Upper lobe of left lung (tissue), 6 donors: Measurements from ENCODE around the gene TMEM119. TPM values are rescaled to one million over a fixed set of nuclear protein-coding genes. Genes with fewer than 3 reads are reported as not detected.
"Not testable (repeated sequence)": the region's sequence is repeated elsewhere in the genome, so short reads cannot be mapped to it uniquely, and the experiment has no call there.

Experiments
- ATAC-seq, 2 donors: fragments of 200-7000 bp; cut with Tn5 transposase; one replicate each; pipeline ENCODE4 v1.9.1; 2022; ENCODE audit warnings: mild to moderate bottlenecking in 2 of 2, moderate library complexity in 2 of 2; ENCODE audit not compliant: low FRiP score in 2 of 2
- DNase-seq, 2 donors: peaks; one replicate each; pipeline ENCODE4 v3.0.0-alpha.2; 2019 to 2020
- H3K27ac ChIP-seq, 4 donors: fragments of 200-600 bp; sonication (generic); one replicate each; pipeline ENCODE4 v1.5.1; 2016 to 2019
- H3K27me3 ChIP-seq, 4 donors: fragments of 200-600 bp; sonication (generic); one replicate each; pipeline ENCODE4 v1.5.1; 2017 to 2019
- H3K36me3 ChIP-seq, 4 donors: fragments of 200-600 bp; sonication (generic); one replicate each; pipeline ENCODE4 v1.5.1; 2016 to 2019
- H3K4me1 ChIP-seq, 4 donors: fragments of 200-600 bp; sonication (generic); one replicate each; pipeline ENCODE4 v1.5.1; 2018 to 2019
- H3K4me3 ChIP-seq, 4 donors: fragments of 200-600 bp; sonication (generic); one replicate each; pipeline ENCODE4 v1.5.1; 2017 to 2019; ENCODE audit warnings: mild to moderate bottlenecking in 2 of 4, moderate library complexity in 1 of 4
- H3K9me3 ChIP-seq, 4 donors: fragments of 200-600 bp; sonication (generic); one replicate each; pipeline ENCODE4 v1.5.1; 2018 to 2019
- CTCF ChIP-seq, 6 experiments: fragments of 450-650 bp in 4 of 6; fragments of 200-600 bp in 2 of 6; sonication (generic) in 2 of 6; IDR thresholded peaks; one replicate each; pipeline ENCODE4 v1.5.1; 2016 to 2019; ENCODE audit warnings: antibody characterized with exemption in 6 of 6
- EP300 ChIP-seq, 4 donors: sonication (generic); formaldehyde crosslinking; IDR thresholded peaks; one replicate each; pipeline ENCODE4 v1.5.1; 2017; ENCODE audit warnings: antibody characterized with exemption in 4 of 4, control low read depth in 2 of 4
- POLR2A ChIP-seq, 4 donors: fragments of 450-650 bp; IDR thresholded peaks; one replicate each; pipeline ENCODE4 v1.5.1; 2016 to 2017; ENCODE audit warnings: antibody characterized with exemption in 4 of 4, mild to moderate bottlenecking in 2 of 4
- POLR2AphosphoS5 ChIP-seq, 2 donors: sonication (generic); formaldehyde crosslinking; IDR thresholded peaks; one replicate each; pipeline ENCODE4 v1.5.1; 2017; ENCODE audit warnings: antibody characterized with exemption in 2 of 2
- WGBS, 2 donors: methylation state at CpG; one replicate each; pipeline ENCODE4 v1.1.5; 2017 to 2018; 5-methylcytosine and 5-hydroxymethylcytosine counted together
- total RNA-seq, 6 donors: library from RNA; depleted of rRNA in 4 of 6; stranded (reverse); fragments of >200 nt in 4 of 6; gene quantifications; one replicate each; pipeline versions ENCODE4 v1.1.0 to v1.2.1, GENCODE V29; 2016 to 2021
- donor health status: DM: no; HTN: no; CAD: no; lungs with moderate emphysema.
- donor health status: DM: no; HTN: yes; CAD: no; lungs with severe emphysema.

The TMEM119 gene
- total RNA-seq, 6 donors from 2014 or later: 1.5 to 50.7 (median 20.5) TPM

GRCh38 chr12:108578264-108578663 lies 19.6 kb downstream of the TMEM119 start:
- Histone ChIP-seq H3K4me3 (no peak overlapping the region), H3K4me1 (peaks cover 0 to 7% (median 0%) of the 10 kb centered on the region in 4 donors), H3K9me3 (no peaks in the 10 kb centered on the region), H3K27me3 (no peaks in the 10 kb centered on the region), H3K27ac (no peak overlapping the region), H3K36me3 (no peaks in the 10 kb centered on the region)
- DNase-seq (no peak), ATAC-seq (no peak)
- WGBS, 2 donors: 51 to 75% methylated on average over 2 of the region's 2 CpGs
- TF ChIP-seq CTCF (IDR thresholded peaks at IDR 0.05): no peak
- no peak for TF ChIP-seq EP300 (IDR thresholded peaks at IDR 0.05)
- TF ChIP-seq POLR2AphosphoS5 (IDR thresholded peaks at IDR 0.05): no peak
- no peak for TF ChIP-seq POLR2A (IDR thresholded peaks at IDR 0.05)

- Histone ChIP-seq H3K27me3 (no peaks in the 10 kb centered on the region), H3K36me3 (no peaks in the 10 kb centered on the region), H3K27ac (no peak overlapping the region), H3K4me1 (peaks cover 0 to 7% (median 0%) of the 10 kb centered on the region in 4 donors), H3K4me3 (no peak overlapping the region), H3K9me3 (no peaks in the 10 kb centered on the region)
- no peak for ATAC-seq
- TF ChIP-seq CTCF (IDR thresholded peaks at IDR 0.05): no peak
- TF ChIP-seq POLR2AphosphoS5 (IDR thresholded peaks at IDR 0.05): no peak
- no peak for TF ChIP-seq POLR2A (IDR thresholded peaks at IDR 0.05)
- no peak for DNase-seq
Observed at GRCh38 chr12:108577458-108577857, 20.4 kb downstream of the TMEM119 start.

- no peak for ATAC-seq
- no peak overlapping the region for H3K27ac ChIP-seq
- 74 to 83% methylated on average over 5 to 6 of the region's 6 CpGs for WGBS, 2 donors
Observed at GRCh38 chr12:108576660-108577234, 21.1 kb downstream of the TMEM119 start.

GRCh38 chr12:108575199-108575912 lies 22.5 kb downstream of the TMEM119 start:
- ATAC-seq: no peak

More at GRCh38 chr12:108576660-108577234, 21.1 kb downstream of the TMEM119 start:
- Histone ChIP-seq H3K36me3 (no peaks in the 10 kb centered on the region), H3K9me3 (no peaks in the 10 kb centered on the region), H3K4me1 (peaks cover 0 to 7% (median 0%) of the 10 kb centered on the region in 4 donors), H3K27me3 (no peaks in the 10 kb centered on the region), H3K4me3 (no peak overlapping the region)
- no peak for DNase-seq
- TF ChIP-seq CTCF (IDR thresholded peaks at IDR 0.05) (no peak), POLR2AphosphoS5 (IDR thresholded peaks at IDR 0.05) (no peak), POLR2A (IDR thresholded peaks at IDR 0.05) (no peak), EP300 (IDR thresholded peaks at IDR 0.05) (no peak)

GRCh38 chr12:108574276-108574675 lies 23.6 kb downstream of the TMEM119 start:
- not testable (repeated sequence) for H3K4me3 ChIP-seq, H3K4me1 ChIP-seq, H3K27me3 ChIP-seq, H3K36me3 ChIP-seq, H3K9me3 ChIP-seq, ATAC-seq, DNase-seq, H3K27ac ChIP-seq
- 91 to 100% methylated on average over 1 of the region's 1 CpG for WGBS, 2 donors

More at GRCh38 chr12:108575199-108575912, 22.5 kb downstream of the TMEM119 start:
- no peaks in the 10 kb centered on the region for H3K9me3 ChIP-seq
- WGBS, 2 donors: 84 to 85% methylated on average over 8 to 9 of the region's 9 CpGs
- H3K36me3 ChIP-seq: no peaks in the 10 kb centered on the region
- no peaks in the 10 kb centered on the region for H3K27me3 ChIP-seq
- H3K4me1 ChIP-seq: no peaks in the 10 kb centered on the region
- H3K4me3 ChIP-seq: no peak overlapping the region
- DNase-seq: no peak
- no peak overlapping the region for H3K27ac ChIP-seq
- TF ChIP-seq CTCF (IDR thresholded peaks at IDR 0.05): no peak
- TF ChIP-seq POLR2AphosphoS5 (IDR thresholded peaks at IDR 0.05): no peak
- TF ChIP-seq POLR2A (IDR thresholded peaks at IDR 0.05): no peak
- no peak for TF ChIP-seq EP300 (IDR thresholded peaks at IDR 0.05)
